GM23338 (cell line): Measurements from ENCODE around the gene RUNDC3A.

Experiments used
- CREB1 ChIP-seq: fragments of 250-450 bp; sonication (Bioruptor Pico); IDR thresholded peaks from 2 replicates; pipeline ENCODE4 v1.5.0; 2020; ENCODE audit warnings: low read depth, mild to moderate bottlenecking, moderate library complexity
- POLR2AphosphoS5 ChIP-seq: IDR thresholded peaks from 2 replicates; pipeline ENCODE4 v1.6.1; 2016; ENCODE audit warnings: antibody characterized with exemption, low read depth
- TF ChIP-seq, protein P1 (sequence below), 2 experiments: fragments of 200-600 bp in 1 of 2; sonication (generic) in 1 of 2; conservative IDR thresholded peaks; 2 replicates each; pipeline versions ENCODE4 v1.5.1 to v1.6.1; 2016 to 2017; ENCODE audit warnings: antibody characterized with exemption in 2 of 2, low read depth in 2 of 2, mild to moderate bottlenecking in 2 of 2, moderate library complexity in 1 of 2

GRCh38 chr17:44356241-44356640 is 47.8 kb downstream of the RUNDC3A start:
- TF ChIP-seq CREB1 (CRISPR knock-in tag): no peak
- TF ChIP-seq, protein P1, sequence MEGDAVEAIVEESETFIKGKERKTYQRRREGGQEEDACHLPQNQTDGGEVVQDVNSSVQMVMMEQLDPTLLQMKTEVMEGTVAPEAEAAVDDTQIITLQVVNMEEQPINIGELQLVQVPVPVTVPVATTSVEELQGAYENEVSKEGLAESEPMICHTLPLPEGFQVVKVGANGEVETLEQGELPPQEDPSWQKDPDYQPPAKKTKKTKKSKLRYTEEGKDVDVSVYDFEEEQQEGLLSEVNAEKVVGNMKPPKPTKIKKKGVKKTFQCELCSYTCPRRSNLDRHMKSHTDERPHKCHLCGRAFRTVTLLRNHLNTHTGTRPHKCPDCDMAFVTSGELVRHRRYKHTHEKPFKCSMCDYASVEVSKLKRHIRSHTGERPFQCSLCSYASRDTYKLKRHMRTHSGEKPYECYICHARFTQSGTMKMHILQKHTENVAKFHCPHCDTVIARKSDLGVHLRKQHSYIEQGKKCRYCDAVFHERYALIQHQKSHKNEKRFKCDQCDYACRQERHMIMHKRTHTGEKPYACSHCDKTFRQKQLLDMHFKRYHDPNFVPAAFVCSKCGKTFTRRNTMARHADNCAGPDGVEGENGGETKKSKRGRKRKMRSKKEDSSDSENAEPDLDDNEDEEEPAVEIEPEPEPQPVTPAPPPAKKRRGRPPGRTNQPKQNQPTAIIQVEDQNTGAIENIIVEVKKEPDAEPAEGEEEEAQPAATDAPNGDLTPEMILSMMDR (conservative IDR thresholded peaks at IDR 0.05; ENCODE audit: low read depth in 2 of 2): peak in 1 of 2 experiments; percentile 25; a peak in 1 of 4 replicates
- no peak for TF ChIP-seq POLR2AphosphoS5
